Heart left ventricle (tissue), 16 donors: ENCODE results near the gene ACTA1. TPM values are rescaled to one million over a fixed set of nuclear protein-coding genes. Genes with fewer than 3 reads are reported as not detected.

ENCODE experiments used
- ATAC-seq, 4 donors: fragments of 200-7000 bp; cut with Tn5 transposase; one replicate each; pipeline ENCODE4 v1.9.1; 2020 to 2022; ENCODE audit warnings: moderate library complexity in 4 of 4, mild to moderate bottlenecking in 3 of 4, moderate number of reproducible peaks in 1 of 4
- DNase-seq, 5 donors: peaks; one replicate each; pipeline ENCODE4 v3.0.0-alpha.2; 2020
- H3K27ac ChIP-seq, 12 donors: fragments of 200-600 bp; sonication (generic) in 4 of 12; one replicate each; pipeline versions ENCODE4 v1.5.0 to v1.8.0; 2016 to 2022; ENCODE audit warnings: mild to moderate bottlenecking in 2 of 12
- H3K27me3 ChIP-seq, 9 donors: fragments of 200-600 bp; sonication (generic) in 2 of 9; one replicate each; pipeline versions ENCODE4 v1.5.1 to v1.8.0; 2016 to 2022; ENCODE audit warnings: mild to moderate bottlenecking in 3 of 9
- H3K36me3 ChIP-seq, 9 donors: fragments of 200-600 bp; sonication (generic) in 2 of 9; one replicate each; pipeline versions ENCODE4 v1.5.0 to v1.8.0; 2018 to 2022; ENCODE audit warnings: mild to moderate bottlenecking in 2 of 9
- H3K4me1 ChIP-seq, 12 donors: fragments of 200-600 bp; sonication (generic) in 4 of 12; one replicate each; pipeline versions ENCODE4 v1.5.0 to v1.8.0; 2016 to 2022; ENCODE audit warnings: mild to moderate bottlenecking in 3 of 12
- H3K4me3 ChIP-seq, 12 donors: fragments of 200-600 bp; sonication (generic) in 4 of 12; one replicate each; pipeline versions ENCODE4 v1.5.0 to v1.8.0; 2017 to 2022; ENCODE audit warnings: mild to moderate bottlenecking in 9 of 12, moderate library complexity in 4 of 12
- H3K9me3 ChIP-seq, 12 donors: fragments of 200-600 bp; sonication (generic) in 4 of 12; one replicate each; pipeline versions ENCODE4 v1.5.0 to v1.8.0; 2016 to 2022; ENCODE audit warnings: mild to moderate bottlenecking in 1 of 12
- POLR2A ChIP-seq, 2 donors: fragments of 450-650 bp; IDR thresholded peaks; one replicate each; pipeline ENCODE4 v1.6.1; 2017; ENCODE audit warnings: antibody characterized with exemption in 2 of 2, mild to moderate bottlenecking in 2 of 2, moderate library complexity in 2 of 2
- WGBS, 4 donors: extraction: QIAGEN DNeasy Blood & Tissue Kit in 2 of 4; methylation state at CpG; one replicate each; pipeline versions ENCODE4 v1.1.5 to v1.1.7; 2013 to 2018; 5-methylcytosine and 5-hydroxymethylcytosine counted together
- intact Hi-C, 10 donors: fragments of 100-400 bp; cut with DNase I; formaldehyde crosslinking; loops; one replicate each; pipeline versions ENCODE4 v1.11.1 to v1.14.2; 2022
- polyA plus RNA-seq, 2 donors: library from polyadenylated mRNA; stranded (reverse); fragments of 200-250 nt; gene quantifications; one replicate each; pipeline ENCODE4 v1.2.3, GENCODE V29; 2013
- total RNA-seq, 9 donors: library from RNA; depleted of rRNA in 2 of 9; stranded (reverse); fragments of >200 nt in 2 of 9; fragmentation: NEBNext Ultra II Directional in 3 of 9; extraction: Animal tissue kit (Norgen Biotek cat#: 25700) in 3 of 9; gene quantifications; one replicate each; pipeline versions ENCODE4 v1.1.0 to v1.2.4, GENCODE V29; 2016 to 2023
- TF ChIP-seq, protein P1 (sequence below), 12 donors: fragments of 200-600 bp; sonication (generic) in 4 of 12; IDR thresholded peaks; one replicate each; pipeline versions ENCODE4 v1.5.0 to v1.8.0; 2018 to 2022; ENCODE audit warnings: antibody characterized with exemption in 12 of 12, mild to moderate bottlenecking in 5 of 12
- donor health status: ischemic (EF 13 %, LVEDD 7.1; RV severe dilation, severe dysfunction).
- donor health status: healthy with polysubstance abuse.
- donor health status: DM: no; HTN: yes; CAD: no.
- donor health status: DM: no; HTN: no; CAD: no.
- donor health status: ischemic (EF 25% LVEDD 6.9; RV normal size, moderate dysfunction).
- donor health status: ischemic (EF 25% LVEDD 5.7; RV mildly dilated, moderate dysfunction).
- donor health status: healthy.
- donor health status: DM: yes; HTN: yes; CAD: no.
- donor health status: ischemic (EF 35%, LVEDD 5.7; RV mildly dilated, moderate dysfunction).
- donor health status: nonischemic (EF 11% LVEDD 7.7; RV severe dilation, severe dysfunction).
- donor health status: DM: yes; HTN: yes; CAD: no.
- donor health status: PGD.
- donor health status: ischemic (EF 29% LVEDD 5.4; RV normal size, mild dysfunction).
- donor health status: nonischemic (EF 23%, LVEDD 6.1; RV moderate dilation, normal function).

The ACTA1 gene
- total and polyA plus RNA-seq, 11 donors = 1,926 to 30,941 (median 8,475) TPM

DNA sequence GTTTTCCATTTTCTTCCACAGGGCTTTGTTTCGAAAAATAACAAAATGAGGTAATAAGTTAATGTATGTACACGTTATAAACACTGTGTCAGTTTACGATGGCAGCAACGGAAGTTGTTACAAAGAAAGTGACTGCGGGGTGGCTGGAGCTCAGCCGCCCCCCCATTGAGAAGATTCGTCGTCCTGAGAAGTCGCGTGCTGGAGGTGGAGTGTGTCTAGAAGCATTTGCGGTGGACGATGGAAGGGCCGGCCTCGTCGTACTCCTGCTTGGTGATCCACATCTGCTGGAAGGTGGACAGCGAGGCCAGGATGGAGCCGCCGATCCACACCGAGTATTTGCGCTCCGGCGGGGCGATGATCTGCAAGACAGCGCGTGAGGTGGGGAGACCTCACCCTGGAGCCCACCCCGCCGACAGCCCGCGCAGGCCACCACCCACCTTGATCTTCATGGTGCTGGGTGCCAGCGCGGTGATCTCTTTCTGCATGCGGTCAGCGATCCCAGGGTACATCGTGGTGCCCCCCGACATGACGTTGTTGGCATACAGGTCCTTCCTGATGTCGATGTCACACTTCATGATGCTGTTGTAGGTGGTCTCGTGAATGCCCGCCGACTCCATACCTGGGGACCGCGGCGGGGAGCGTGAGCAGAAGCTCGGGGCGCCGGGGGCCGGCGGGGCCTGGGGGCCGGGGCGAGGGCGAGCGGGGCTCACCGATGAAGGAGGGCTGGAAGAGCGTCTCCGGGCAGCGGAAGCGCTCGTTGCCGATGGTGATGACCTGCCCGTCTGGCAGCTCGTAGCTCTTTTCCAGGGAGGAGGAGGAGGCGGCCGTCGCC lies 2.4 kb downstream of the ACTA1 start:
- DNase-seq (peak in 1 of 5 donors; percentile 15), ATAC-seq (no peak)
- intact Hi-C loops = loop anchor here in 2 of 10 donors (2.0 to 5.0 kb wide), 2 partner anchors 23 to 59 kb away; no protein-coding TSS in a partner anchor
- Histone ChIP-seq H3K4me1 (peaks cover 0 to 57% (median 17%) of the 10 kb centered on the region in 12 donors), H3K27me3 (peaks cover 19 to 83% (median 51%) of the 10 kb centered on the region in 9 donors), H3K4me3 (peak overlapping the region in 11 of 12 donors; percentile 13 to 72 (median 52)), H3K27ac (peak overlapping the region in 9 of 12 donors; percentile 5 to 98 (median 91)), H3K9me3 (no peaks in the 10 kb centered on the region), H3K36me3 (peaks cover 0 to 18% (median 0%) of the 10 kb centered on the region in 9 donors)
- WGBS, 4 donors = 8 to 11% (median 9%) methylated on average over 35 to 65 of the region's 65 CpGs
- TF ChIP-seq, protein P1, sequence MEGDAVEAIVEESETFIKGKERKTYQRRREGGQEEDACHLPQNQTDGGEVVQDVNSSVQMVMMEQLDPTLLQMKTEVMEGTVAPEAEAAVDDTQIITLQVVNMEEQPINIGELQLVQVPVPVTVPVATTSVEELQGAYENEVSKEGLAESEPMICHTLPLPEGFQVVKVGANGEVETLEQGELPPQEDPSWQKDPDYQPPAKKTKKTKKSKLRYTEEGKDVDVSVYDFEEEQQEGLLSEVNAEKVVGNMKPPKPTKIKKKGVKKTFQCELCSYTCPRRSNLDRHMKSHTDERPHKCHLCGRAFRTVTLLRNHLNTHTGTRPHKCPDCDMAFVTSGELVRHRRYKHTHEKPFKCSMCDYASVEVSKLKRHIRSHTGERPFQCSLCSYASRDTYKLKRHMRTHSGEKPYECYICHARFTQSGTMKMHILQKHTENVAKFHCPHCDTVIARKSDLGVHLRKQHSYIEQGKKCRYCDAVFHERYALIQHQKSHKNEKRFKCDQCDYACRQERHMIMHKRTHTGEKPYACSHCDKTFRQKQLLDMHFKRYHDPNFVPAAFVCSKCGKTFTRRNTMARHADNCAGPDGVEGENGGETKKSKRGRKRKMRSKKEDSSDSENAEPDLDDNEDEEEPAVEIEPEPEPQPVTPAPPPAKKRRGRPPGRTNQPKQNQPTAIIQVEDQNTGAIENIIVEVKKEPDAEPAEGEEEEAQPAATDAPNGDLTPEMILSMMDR (IDR thresholded peaks at IDR 0.05) = no peak
- peak in 1 of 2 donors; percentile 10 for TF ChIP-seq POLR2A (IDR thresholded peaks at IDR 0.05)

DNA sequence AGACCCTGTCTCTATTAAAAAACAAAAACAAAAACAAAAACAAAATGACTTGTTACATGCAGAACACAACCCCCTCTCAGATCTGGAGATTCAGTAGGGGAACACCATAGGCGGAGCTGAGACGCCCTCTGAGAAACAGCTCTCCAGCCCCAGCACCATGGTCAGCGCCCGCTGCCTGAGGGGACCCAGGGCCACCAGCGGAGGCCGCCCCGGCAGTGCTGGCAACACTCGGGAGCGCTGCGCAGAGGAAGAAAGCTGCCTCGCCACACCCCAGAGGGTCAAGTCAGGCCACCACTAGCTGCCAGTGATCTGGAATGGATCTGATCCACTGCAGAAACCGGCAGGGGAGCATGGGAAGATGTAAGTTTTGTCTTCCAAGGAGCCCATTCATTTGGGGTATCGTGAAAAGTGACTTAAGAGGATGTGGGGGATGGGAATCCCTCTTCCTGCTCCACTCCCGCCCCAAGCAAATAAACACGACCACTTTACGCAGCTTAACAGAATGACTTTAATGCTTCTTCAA lies 3.1 kb downstream of the ACTA1 start:
- H3K27me3 ChIP-seq = peaks cover 19 to 85% (median 51%) of the 10 kb centered on the region in 9 donors
- H3K9me3 ChIP-seq = no peaks in the 10 kb centered on the region
- TF ChIP-seq, protein P1 (IDR thresholded peaks at IDR 0.05) = peak in 1 of 12 donors; percentile 26
- TF ChIP-seq POLR2A (IDR thresholded peaks at IDR 0.05) = no peak
- peaks cover 0 to 18% (median 0%) of the 10 kb centered on the region in 9 donors for H3K36me3 ChIP-seq
- intact Hi-C loops = loop anchor here in 2 of 10 donors (2.0 to 5.0 kb wide), 2 partner anchors 22 to 59 kb away; no protein-coding TSS in a partner anchor
- 3 to 4% (median 4%) methylated on average over 11 to 16 of the region's 16 CpGs for WGBS, 4 donors
- peak overlapping the region in 9 of 12 donors; percentile 13 to 72 (median 54) for H3K4me3 ChIP-seq
- ATAC-seq (peak; percentile 18 to 49 (median 32)), DNase-seq (peak; percentile 61 to 83 (median 80))
- peak overlapping the region in 8 of 12 donors; percentile 5 to 98 (median 92) for H3K27ac ChIP-seq
- peaks cover 0 to 50% (median 17%) of the 10 kb centered on the region in 12 donors for H3K4me1 ChIP-seq

DNA sequence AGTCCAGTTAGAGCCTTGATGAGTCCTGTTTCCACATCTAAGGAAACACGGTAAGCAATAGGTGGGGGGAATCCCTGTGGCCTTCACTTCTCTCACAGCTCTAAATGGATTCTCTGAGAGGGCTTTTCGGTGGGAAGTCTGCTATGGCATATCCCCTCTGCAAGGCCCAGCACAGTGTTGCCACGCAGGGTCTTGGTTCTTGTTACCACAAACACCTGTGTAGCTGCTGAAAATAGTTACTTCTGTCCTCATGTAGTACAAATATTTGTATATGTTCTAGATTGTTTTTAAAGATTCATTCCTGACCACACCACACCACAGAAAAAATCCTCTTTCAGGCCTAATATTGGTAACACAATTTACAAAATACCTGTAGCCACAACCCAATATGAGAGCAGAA lies 5.6 kb downstream of the ACTA1 start:
- H3K4me3 ChIP-seq = no peak overlapping the region
- H3K4me1 ChIP-seq = peaks cover 0 to 26% (median 14%) of the 10 kb centered on the region in 12 donors
- 60 to 76% (median 73%) methylated on average over 3 of the region's 3 CpGs for WGBS, 4 donors
- TF ChIP-seq, protein P1 (IDR thresholded peaks at IDR 0.05) = no peak
- no peak for TF ChIP-seq POLR2A (IDR thresholded peaks at IDR 0.05)
- intact Hi-C loops = no loop called here
- H3K27me3 ChIP-seq = peaks cover 17 to 61% (median 40%) of the 10 kb centered on the region in 9 donors
- H3K27ac ChIP-seq = no peak overlapping the region
- no peak for DNase-seq
- no peak for ATAC-seq
- peaks cover 0 to 15% (median 3%) of the 10 kb centered on the region in 12 donors for H3K9me3 ChIP-seq
- peaks cover 0 to 18% (median 0%) of the 10 kb centered on the region in 9 donors for H3K36me3 ChIP-seq

DNA sequence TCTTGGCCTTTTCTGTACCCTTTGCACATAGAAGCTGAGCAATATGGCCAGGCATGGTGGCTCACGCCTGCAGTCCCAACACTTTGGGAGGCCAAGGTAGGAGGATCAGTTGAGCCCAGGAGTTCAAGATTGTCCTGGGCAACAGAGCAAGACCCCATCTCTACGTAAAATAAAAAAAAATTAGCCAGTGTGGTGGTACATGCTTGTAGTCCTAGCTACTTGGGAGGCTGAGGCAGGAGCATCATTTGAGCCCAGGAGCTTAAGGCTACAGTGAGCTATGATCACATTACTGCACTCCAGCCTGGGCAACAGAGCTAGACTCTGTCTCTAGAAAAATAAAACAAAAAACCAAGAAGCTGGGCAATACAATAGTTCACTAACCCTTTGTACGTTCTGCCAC lies 6.3 kb downstream of the ACTA1 start:
- Histone ChIP-seq H3K4me3 (no peak overlapping the region), H3K4me1 (peaks cover 0 to 22% (median 14%) of the 10 kb centered on the region in 12 donors), H3K9me3 (peaks cover 0 to 19% (median 3%) of the 10 kb centered on the region in 12 donors), H3K36me3 (peaks cover 0 to 14% (median 0%) of the 10 kb centered on the region in 9 donors), H3K27ac (no peak overlapping the region), H3K27me3 (peaks cover 10 to 57% (median 33%) of the 10 kb centered on the region in 9 donors)
- 81 to 88% (median 87%) methylated on average over 3 of the region's 3 CpGs for WGBS, 4 donors
- intact Hi-C loops = no loop called here
- DNase-seq (no peak), ATAC-seq (no peak)
- TF ChIP-seq, protein P1 (IDR thresholded peaks at IDR 0.05) = no peak
- TF ChIP-seq POLR2A (IDR thresholded peaks at IDR 0.05) = no peak
